IPS DF 4.7 (cell line): ENCODE data around the gene PLET1.

ENCODE experiments used
- DNase-seq: peaks from one replicate; pipeline ENCODE4 v3.0.0-alpha.2; 2013; ENCODE audit warnings: low spot score; ENCODE audit errors: extremely low read depth

The PLET1 gene

DNA sequence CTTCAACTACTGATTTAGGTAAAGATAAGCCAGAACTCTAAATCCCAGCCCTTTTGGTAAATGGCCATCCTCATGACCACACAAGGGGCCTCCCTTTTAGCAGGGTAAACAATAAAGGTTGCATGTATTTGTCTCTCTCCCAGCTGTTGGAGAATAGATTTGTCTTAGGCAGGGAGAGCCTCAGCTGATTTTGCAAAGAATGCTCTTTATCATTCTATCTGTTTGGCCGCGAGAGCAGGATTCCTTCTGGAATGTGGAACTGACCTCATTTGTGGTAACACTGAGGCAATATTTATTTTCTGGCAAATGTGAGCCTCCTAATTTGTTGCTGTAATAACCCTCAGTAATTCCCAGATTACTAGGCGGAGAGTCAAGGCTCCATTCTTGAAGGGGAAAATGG, 19.2 kb downstream of the PLET1 start:
- DNase-seq = no peak

DNA sequence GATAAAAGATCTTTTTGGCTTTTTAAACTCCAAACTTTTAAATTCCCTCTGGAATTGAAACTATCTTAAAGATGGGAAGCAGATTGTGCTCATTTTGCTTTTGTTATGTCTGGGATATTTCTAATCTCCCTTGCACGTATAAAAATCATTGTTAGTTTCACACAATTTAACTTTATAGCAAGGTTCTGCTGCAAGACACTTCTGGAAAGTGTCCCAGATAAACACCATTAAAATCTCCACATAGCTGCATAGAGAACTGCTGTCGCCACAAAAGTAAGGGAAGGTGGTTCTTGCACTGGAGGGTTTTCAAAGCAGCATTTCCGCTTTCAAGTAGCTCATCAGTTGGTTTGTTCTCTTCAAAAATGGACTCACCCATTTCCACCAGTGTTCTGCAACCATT, 22.6 kb downstream of the PLET1 start:
- DNase-seq = no peak

DNA sequence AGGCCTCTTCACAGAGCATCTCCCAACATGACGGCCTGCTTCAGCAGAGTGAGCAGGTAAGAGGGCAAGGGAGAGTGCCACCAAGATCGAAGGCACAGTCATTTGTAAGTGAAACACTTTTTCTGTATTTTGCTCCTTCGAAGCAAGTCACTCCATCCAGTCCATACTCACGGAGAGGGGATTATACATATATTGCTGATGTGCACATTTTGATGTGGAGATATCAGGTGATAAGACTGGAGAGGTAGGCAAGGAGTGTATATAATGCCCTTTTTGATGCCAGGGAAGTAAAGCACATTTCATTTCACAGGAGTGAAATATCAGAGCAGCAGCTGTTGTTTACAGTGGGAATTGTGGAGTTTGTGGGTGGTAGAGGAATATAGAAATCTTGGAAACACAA, 23.2 kb downstream of the PLET1 start:
- DNase-seq = no peak

DNA sequence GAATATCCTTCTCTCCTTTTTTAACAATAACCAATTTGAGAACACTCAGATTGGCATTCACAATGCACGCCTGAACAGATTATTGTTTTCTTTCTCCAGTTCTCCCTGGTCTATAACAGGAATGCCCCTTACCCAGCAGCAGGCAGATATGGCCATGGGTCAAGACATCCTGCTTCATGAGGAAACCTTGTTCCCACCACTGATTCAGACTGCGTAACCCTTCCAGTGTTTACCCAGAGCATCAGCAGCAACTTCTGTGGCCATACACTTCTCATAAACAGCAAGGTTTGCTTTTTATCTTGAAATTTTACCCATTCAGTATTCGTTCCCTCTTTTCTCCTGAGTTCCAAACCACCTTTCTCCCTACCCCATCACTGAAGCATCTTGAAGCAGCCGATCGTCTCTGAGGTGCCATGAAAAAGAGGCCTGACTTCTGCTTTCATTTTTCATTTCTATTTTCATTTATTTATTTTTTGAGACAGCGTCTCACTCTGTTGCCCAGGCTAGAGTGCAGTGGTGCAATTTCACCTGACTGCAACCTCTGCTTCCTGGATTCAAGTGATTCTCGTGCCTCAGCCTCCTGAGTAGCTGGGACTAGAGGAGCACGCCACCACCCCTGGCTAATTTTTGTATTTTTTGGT, 24.8 kb downstream of the PLET1 start:
- no peak for DNase-seq

DNA sequence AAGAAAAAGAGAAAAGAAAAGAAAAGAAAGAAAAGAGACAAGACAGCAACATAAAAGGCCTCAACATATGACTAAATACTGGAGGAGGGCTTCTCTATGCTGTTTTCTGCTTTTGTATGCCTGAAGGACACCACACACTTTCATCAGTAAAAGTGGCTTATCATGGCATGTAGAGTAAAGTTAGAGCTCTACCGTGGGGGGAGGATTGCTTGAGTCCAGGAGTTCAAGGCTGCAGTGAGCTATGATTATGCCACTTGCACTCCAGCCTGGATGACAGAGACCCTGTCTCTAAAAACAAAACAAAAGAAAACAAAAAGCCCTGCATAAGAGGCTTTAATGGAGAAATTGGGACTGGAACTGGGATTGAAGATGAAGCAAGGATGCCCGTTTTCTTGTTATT, 28.7 kb downstream of the PLET1 start:
- no peak for DNase-seq

DNA sequence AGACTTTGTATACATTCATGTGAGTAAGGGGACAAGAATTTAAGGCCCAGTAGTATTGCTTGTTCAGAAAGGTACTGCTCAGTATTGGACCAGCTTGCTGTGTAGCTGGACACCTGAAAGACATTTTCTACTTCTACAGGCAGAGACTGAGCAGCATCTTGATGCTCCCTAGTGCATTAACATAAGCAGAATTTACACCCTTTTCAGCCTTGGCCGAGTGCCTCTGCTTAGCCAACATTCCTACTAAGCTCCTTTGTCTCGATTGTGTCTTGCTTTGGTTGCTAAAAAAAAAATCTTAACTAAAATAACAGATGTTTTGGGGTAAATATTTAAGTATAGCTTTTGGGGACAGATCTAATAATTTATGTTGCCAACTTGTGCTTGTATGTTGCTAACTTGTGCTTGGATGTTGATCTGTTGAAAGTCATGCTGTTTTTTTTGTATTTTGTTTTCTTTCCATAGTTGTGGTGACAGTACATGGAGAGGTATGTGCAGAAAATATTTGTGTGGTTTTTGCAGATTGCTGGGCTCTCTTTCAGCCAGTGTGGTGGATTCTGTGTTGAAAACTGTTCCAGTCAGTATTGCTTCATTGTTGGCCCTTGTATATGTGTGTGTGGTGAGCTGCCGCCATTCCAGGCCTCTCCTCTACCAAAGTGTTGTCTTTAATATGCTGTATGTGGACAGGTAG, 30.8 kb downstream of the PLET1 start:
- no peak for DNase-seq

DNA sequence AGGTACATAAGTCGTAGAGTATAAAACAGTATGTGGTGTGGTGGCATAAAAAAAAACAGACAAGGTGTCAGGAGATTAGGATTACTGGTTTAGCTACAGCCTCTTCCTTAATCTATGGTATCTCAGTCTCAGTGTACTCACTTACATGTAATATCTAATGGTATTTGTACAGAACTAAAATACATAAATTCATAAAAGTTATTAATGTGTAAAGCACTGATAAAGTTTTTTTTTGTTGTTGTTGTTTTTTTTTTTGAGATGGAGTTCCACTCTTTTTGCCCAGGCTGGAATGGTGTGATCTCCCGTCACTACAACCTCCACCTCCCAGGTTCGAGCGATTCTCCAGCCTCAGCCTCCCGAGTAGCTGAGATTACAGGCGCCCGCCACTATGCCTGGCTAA, 31.5 kb downstream of the PLET1 start:
- no peak for DNase-seq

DNA sequence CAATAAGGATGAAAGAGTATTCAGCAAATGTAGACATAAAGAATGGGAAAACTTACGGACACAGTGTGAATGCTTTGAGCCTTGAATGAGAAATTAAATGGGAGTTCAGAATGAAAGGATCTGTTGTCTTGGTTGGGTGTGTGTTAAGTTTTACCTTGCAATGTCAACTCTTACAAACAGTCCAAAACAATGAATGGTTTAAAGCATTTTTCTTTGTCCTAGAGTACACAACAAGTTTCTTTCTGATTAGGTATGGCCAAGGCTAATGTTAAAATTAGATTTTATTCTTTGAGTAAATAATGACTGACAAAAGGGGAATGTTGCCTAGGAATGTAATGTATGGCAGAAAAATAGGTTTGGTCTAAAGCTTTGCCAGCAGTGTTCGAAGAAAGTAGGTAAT, 32.0 kb downstream of the PLET1 start:
- DNase-seq = no peak

DNA sequence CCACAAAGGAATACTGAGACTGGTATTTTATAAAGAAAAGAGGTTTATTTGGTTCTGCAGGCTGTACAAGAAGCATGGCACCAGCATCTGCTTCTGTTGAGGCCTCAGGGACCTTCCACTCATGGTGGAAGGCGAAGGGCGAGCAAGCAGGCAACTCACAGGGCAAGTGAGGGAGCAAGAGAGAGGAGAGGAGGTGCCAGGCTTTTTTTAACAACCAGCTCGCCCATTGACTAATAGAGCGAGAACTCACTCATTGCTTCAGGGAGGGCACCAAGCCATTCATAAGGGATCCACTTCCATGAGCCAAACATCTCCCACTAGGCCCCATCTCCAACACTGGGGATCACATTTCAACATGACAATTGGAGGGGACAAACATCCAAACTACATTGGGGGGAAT, 33.2 kb downstream of the PLET1 start:
- no peak for DNase-seq

DNA sequence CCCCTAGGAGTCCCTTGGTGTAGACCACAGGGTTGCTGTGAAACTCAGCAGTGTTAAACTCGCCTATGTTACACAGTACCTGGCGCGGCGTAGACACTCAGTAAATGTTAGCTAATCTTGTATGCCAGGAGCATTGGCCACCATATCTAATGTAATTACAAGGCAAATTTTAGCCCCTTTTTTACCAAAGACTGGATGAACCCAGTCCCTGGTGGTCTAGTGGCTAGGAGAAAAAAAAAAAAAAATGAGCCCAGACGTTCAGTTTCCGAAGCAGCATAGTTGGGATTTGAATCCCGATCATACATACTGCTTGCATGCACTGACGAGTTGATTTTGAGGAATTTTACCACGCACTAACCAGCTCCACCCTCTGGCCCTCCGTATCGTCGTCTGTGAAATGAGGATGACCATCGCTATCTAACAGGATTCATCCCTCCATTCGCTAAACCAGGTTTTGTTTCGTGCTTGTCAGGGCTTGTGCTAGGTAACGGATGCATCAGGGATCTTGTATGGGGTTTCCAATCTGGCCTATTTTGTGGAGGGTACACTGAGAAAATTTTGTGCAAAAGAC, 33.7 kb downstream of the PLET1 start:
- no peak for DNase-seq

DNA sequence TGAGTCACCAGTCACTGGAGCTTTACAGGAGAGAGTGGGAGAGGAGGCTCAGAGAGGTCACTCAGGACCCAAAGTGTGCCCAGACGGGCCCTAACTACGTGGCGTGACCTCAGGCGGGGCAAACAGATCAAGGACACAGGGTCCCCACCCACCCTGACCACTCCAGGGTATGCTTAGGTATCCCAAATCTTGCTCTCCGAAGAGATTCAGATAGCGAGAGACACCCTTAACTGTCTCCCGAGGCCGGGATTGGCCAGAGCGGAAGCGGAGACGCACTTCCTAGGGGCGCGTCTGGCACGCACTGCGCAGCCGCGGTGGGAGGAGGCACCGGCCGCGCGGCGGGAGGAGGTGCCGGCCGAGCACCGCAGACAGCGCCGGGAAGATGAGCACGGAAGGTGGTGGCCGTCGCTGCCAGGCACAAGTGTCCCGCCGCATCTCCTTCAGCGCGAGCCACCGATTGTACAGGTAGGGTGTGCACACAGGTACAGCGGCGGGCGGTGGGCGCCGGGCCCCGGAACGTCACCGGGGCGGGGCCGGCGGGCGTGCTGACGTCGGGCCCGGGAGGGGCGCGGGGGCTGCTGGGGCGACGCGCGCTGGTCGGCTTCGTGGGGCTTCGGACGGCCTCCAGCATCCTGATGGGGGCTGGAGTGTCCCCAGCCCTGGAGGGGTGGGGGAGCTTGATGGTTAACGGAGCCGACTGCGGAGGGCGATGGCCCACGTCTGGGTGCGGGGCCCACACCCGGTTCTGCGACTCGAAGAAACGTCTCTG, 34.4 kb downstream of the PLET1 start, which contains the start of gene PTS:
TSS of gene PTS (plus strand) at position 367 of the 769 bp plus-strand sequence. CDS start at position 383, 16 bp downstream.
- DNase-seq = no peak

DNA sequence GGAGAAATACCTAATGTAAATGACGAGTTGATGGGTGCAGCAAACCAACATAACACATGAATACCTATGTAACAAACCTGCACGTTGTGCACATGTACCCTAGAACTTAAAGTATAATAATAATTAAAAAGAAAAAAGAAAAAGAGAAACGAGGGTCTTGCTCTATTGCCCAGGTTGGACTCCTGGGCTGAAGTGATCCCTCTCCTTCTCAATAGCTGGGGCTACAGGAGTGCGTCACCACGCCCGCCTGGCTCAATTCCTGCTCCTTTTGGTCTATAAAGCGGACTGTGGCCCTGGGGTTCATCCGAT, 35.0 kb downstream of the PLET1 start:
- no peak for DNase-seq

DNA sequence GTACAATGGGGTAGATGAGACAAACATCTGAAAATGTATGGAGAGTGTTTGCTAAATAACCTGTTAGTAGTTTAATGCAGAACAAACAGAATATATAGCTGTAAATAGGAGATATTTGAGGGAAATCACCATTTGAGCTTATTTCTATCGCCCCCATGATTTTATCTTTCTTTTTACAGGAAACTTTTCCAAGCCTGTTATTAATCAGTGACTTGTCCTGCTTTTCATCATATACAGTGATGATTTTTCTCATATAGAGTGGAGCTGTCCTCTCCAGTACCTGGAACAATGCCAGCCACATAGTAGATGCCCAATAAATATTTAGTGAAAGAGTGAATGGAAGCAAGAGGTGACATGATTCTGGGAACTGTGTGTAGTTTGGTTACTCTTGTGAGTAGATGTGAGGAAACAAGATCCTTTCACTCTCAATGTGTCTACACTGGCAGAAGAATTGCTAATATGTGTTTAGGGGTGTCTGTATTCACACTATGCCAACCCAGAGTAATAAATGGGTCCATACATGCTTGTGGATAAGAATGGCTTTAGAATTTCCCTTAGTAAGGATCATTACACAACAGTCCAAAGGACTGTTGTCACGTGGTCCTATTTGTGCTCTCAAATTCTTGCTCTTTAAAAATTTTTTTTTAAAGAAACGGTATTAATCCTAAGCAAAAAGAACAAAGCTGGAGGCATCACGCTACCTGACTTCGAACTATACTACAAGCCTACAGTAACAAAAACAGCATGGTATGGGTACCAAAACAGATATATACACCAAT, 36.7 kb downstream of the PLET1 start:
- DNase-seq = no peak

DNA sequence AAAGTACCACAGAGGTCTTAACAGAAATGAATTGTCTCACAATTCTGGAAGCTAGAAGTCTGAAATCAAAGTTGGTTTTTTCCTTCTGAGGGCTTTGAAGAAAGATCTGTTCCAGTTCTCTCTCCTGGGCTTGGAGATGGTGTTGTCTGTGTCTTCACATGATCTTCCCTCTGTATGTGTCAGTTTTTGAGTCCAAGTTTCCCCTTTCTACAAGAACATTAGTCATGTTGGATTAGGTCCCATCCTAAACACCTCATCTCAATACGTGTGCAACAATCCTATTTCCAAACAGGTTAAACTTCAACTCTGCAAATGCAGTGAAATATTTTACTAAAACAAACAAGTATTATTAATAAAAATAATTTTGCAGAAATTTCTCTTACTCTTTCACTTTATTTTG, 37.5 kb downstream of the PLET1 start:
- no peak for DNase-seq

DNA sequence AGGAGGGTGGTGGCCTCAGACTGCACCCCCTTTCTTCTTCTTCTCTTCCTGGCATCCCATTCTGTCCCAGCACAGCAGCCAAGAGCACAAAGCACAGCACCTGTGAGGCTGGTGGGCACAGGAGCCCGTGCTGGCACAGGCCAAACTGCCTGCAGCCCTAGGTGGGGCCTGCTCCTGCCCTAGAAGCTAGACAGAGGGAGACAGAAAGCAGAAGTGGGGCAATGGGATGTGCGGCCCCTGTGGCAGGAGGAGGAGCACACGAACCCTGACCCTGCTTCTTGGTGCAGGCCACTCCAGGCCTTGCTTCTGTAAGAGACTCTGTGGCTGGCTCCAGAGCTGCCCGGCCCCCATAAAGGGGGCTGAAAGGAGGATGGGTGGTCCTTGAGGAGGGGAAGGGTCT, 38.4 kb downstream of the PLET1 start:
- no peak for DNase-seq

DNA sequence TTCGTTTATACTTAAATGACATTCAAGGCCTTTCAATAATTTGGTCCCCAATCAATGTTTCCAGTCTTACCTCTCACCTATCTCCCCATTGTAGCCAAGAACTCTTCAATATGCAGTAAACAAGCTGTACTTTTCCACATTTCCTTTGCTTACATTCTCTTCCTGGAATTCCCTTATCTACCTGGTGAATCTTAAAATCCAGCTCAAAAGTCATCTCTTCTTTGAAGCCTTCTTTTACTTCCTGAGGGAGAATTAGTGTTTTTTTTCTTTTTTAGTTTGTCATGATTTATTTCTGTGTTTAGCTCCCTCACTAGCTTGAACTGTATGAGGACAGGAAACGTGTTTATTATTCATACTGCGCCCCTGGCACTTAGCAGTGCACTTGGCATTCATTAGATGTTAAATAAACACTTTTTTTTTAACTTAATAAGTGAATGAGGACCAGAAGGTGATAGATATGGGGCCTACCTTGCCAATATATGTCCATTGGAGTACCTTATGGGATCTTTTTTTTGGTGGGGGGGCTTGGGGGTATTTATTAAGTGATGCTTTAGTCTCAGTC, 39.3 kb downstream of the PLET1 start:
- no peak for DNase-seq

DNA sequence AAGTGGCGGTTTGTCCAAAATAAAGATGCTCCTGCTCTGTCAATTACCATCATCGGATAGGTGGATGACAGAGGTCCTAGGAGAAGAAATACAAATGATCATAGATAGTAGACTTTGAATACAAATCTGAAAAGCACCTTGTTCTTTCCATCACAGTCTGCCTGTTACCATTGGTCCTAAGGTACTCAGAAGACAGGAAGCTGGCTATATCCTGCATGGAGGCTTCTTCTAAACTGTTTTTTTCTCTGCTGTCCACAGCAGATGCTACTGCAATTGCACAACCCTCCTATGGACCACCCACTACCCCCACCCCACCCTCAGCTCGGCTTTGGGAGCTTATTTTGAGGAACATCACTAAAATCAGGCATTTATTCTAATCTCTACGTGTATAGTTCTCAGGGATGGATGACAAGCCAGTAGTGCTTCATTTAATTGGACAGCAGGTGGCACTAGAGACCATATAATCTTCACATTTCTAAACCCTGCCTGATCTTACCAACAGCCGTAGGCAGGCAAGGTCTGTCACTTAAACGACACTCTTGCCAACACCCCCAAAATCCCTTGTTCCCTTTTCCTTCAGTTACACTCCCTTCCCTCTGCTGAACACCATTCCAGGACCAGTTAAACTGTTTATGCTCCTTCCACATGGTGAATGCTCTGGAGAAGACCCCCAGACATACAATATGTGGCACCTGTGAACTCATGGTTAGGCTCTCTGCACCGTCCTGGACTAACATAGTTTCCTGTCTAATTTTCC, 41.0 kb downstream of the PLET1 start:
- no peak for DNase-seq

DNA sequence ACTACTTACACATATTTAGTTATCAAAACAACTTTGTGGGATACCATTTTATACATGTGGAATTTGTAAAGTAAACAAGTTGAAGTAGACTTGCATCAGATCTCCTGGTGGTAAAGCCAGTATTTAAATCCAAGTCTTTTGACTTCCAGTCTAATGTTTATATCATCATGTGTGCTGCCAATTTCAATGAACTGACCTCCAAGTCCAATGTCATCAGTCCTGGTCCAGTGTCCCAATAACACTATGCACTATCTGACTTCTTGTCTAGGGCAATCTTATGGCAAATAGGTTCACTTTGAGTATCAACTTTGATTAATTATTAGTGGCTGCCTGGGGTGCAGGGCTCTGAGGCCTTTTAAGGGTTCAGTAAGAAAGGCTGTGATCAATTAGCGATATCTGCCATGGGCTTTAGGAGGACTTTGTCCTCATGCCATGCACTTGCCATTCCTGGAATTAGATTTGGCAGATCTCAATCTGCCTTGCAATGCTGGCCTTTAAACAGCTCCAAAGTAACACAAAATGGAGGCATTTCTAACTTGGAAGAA, 44.0 kb downstream of the PLET1 start:
- no peak for DNase-seq

DNA sequence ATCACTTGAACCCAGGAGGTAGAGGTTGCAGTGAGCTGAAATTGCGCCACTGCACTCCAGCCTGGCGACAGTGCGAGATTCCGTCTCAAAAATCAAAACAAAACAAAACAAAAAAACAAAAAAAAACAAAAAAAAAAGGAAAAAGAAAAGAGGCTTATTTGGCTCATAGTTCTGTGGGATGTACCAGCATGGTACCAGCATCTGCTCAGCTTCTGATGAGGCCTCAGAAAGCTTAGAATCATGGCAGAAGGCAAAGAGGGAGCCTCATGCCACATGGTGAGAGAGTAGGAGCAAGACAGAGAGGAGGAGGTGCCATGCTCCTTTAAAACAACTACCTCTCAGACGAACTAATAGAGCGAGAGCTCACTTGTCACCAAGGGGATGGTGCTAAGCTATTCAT, 45.0 kb downstream of the PLET1 start:
- no peak for DNase-seq

DNA sequence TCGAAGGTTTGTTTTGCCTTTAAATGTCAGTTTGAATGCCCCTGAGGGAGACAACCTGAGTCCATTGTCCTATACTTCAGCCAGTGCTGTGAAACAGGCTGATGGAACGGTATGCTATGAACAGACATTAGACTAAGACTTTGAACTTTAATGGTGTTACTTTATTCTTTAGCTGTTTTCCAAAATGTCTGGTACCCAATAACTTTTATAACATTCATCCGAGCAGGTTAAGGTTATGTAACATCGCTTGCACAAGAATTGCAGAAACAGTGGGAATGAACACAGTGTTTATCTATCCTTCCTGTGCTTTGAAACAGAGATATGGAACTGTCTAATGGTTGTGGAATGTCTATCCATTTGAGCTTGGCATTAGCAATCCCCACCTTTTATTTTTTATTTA, 46.9 kb downstream of the PLET1 start:
- no peak for DNase-seq
